Measurements from ENCODE around the gene TMEM132A.

The TMEM132A gene

GRCh38 chr11:60932605-60933356 is 8.5 kb downstream of the TMEM132A start:
- no peak for TF ChIP-seq CTCF (IDR thresholded peaks at IDR 0.05)

GRCh38 chr11:60933416-60934123 is 9.3 kb downstream of the TMEM132A start:
- no peak for TF ChIP-seq CTCF (IDR thresholded peaks at IDR 0.05)

GRCh38 chr11:60934124-60934789 is 10.0 kb downstream of the TMEM132A start:
- no peak for TF ChIP-seq CTCF (IDR thresholded peaks at IDR 0.05)

- no peak for TF ChIP-seq CTCF (IDR thresholded peaks at IDR 0.05)
Measured at GRCh38 chr11:60934790-60935605, 10.7 kb downstream of the TMEM132A start.

GRCh38 chr11:60935676-60936442 is 11.6 kb downstream of the TMEM132A start:
- no peak for TF ChIP-seq CTCF (IDR thresholded peaks at IDR 0.05)

- no peak for TF ChIP-seq CTCF (IDR thresholded peaks at IDR 0.05)
Measured at GRCh38 chr11:60936467-60937143, 12.3 kb downstream of the TMEM132A start.
